ENCODE measurements around the gene AXIN2.

The AXIN2 gene

DNA sequence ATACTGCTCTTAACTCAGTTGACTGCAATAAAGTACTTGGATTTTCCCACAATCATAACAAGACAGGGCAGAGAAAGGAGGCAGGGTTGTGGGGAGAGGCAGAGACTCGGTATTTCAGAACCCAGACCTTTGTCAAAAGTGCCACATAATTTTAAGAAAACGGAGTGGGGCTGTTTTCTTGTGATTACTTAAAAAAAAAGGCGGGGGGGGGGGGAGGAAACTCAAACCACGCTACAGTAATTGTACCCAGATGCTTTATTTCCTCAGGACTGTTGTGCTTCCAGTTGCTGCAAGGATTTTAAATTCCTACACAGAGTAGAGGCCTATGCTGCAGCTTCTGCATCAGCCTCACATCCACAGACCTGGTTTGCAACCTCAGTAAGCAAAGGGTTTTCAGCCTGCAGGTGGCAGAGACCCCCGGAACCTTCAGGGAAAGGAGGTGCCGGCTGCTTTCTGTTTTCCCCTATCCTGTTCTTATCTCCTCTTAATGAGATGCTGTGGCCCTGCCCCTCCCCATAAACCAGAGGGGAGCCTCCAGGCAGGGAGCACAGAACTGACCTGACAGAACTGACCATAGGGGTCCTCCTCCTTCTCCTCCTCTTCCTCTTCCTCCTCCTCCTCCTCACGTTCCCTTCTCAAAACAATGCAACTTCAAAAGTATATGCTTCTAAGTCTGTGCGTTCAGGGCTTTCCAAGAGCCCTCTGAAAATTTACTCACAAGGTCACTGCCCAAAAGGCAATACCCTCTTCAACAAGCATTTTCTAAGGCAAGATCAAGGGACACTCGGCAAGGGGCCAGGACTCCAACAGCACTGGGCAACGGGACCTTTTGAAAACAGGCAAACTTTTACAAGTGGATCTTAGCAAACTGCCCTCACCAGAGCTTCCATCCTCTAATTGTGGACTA, 7.5 kb downstream of the AXIN2 start:
- no peak for DNase-seq (ENCODE audit: low spot score)

GRCh38 chr17:65553009-65553645, 8.3 kb downstream of the AXIN2 start:
- no peak for DNase-seq (ENCODE audit: low spot score)

DNA sequence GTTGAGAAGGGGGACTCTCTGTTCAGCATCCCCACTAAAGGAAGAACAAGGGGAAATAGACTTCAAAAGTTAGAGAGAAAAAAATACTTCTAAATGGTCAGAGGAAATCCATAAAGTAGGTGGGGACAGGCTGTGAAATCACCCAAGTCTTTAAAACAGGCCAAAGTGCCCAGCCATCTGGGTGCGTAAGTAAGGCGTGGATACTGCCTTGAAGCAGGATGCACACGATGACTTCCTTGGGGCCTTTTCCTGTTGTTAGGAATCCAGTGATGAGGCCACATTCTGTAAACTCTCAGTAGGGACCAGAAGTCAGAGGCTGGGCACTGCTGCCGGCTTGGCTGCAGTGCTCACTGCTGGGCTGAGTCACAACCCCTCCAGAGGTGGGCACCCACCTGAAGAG, 9.2 kb downstream of the AXIN2 start:
- DNase-seq (ENCODE audit: low spot score): no peak

- DNase-seq (ENCODE audit: low spot score): no peak
These were observed 10.0 kb downstream of the AXIN2 start for GRCh38 chr17:65551267-65552040.

DNA sequence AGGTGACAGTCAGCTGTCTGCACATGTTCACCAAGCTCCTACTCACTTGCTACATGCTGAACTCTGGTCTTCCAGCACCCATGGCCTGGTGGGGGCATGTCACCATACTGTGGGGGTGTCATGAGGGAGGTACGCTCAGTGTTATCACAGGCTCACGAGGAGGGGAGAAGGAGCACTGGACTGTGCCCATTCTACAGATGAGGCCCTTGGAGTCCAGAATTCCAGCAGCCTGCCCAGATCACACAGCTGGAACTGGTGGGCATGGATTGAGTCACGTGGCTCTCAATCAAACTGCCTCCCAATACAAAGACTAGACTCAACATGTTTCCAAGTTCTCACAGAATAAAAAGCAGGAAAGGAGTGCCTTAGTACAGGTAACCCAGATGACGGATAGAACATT, 10.7 kb downstream of the AXIN2 start:
- DNase-seq (ENCODE audit: low spot score): no peak

- DNase-seq (ENCODE audit: low spot score): no peak
These were observed 11.3 kb downstream of the AXIN2 start for GRCh38 chr17:65550075-65550662.

- no peak for DNase-seq (ENCODE audit: low spot score)
These were observed 13.0 kb downstream of the AXIN2 start for GRCh38 chr17:65548269-65548969.

- DNase-seq (ENCODE audit: low spot score): no peak
These were observed 14.2 kb downstream of the AXIN2 start for GRCh38 chr17:65547253-65547670.

GRCh38 chr17:65546579-65546978, 14.9 kb downstream of the AXIN2 start:
- DNase-seq (ENCODE audit: low spot score): no peak

- DNase-seq (ENCODE audit: low spot score): no peak
These were observed 15.5 kb downstream of the AXIN2 start for GRCh38 chr17:65545705-65546523.

DNA sequence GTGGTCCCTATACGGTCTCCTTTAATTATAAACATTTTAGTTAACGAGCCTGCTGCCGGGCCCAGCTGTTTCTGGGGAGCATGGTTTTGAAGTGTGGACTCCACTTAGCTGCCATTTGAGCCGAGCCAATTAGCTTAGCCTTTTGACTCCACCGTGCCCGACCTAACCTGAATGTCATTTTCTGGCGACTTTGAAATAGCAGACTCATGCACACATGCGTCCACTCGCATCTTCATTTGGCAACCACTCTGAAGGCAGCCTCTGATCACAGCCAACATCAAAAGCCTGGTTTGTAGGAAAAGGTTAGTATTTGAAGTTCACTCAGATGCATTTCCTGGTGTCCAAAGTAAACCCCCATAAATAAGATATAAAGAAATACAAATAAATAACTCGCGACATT, 16.8 kb downstream of the AXIN2 start:
- DNase-seq (ENCODE audit: low spot score): no peak

DNA sequence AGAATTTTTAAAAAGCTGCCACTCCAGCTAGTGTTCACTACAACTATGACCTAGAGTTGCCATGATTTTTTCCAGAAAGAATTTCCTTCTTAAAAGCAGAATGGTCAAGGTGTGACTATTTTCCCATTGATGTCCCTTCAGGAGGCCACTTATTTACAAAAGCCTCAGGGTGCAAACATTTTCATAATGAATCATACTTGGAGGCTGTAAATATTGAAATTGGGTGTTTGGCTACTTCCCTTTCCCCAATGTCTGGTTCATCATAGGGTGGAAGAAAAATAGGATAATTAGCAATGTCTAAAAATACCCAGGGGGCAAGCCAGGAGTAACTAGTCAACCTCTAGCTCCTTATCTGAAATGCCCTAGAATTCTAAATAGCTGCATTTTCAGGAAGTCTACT, 18.8 kb downstream of the AXIN2 start:
- no peak for DNase-seq (ENCODE audit: low spot score)

DNA sequence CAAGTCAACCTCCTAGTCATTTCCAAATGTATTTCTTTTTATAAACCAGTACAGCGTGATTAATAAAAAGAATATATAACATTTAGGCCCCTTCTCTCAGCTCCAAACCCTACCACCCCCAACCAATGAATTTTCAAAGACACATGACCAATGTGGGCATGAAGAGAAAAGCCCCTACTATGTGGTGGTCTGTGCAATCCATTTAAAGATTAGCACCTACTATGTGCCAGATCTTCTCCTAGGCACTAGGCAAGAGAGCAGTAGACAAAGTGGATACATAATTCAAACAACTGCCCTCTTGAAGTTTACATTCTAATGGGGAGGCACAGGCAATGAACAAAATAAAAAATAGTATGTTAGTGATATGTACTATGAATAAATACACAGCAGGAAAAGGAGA, 19.4 kb downstream of the AXIN2 start:
- DNase-seq (ENCODE audit: low spot score): no peak

DNA sequence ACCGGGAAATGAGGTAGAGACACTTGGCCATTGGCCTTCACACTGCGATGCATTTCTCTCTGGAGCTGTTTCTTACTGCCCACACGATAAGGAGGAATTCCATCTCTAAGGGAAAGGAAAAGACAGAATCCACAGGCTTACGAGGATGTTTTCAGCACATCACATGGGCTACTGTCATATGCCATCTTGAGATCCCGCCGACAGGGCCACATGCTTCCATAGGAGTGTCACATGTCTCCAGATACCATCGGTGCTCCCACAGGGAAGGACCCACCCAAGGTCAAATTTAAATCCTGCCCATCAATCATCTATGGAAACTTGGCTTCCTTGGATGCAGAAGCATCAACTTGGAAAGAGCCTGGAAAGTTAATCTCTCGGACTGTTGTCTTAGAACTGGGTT, 20.0 kb downstream of the AXIN2 start:
- DNase-seq (ENCODE audit: low spot score): no peak

- no peak for DNase-seq (ENCODE audit: low spot score)
These were observed 21.7 kb downstream of the AXIN2 start for GRCh38 chr17:65539630-65540266.

GRCh38 chr17:65538675-65539529, 22.5 kb downstream of the AXIN2 start:
- DNase-seq (ENCODE audit: low spot score): no peak

GRCh38 chr17:65537845-65538674, 23.4 kb downstream of the AXIN2 start:
- no peak for DNase-seq (ENCODE audit: low spot score)

DNA sequence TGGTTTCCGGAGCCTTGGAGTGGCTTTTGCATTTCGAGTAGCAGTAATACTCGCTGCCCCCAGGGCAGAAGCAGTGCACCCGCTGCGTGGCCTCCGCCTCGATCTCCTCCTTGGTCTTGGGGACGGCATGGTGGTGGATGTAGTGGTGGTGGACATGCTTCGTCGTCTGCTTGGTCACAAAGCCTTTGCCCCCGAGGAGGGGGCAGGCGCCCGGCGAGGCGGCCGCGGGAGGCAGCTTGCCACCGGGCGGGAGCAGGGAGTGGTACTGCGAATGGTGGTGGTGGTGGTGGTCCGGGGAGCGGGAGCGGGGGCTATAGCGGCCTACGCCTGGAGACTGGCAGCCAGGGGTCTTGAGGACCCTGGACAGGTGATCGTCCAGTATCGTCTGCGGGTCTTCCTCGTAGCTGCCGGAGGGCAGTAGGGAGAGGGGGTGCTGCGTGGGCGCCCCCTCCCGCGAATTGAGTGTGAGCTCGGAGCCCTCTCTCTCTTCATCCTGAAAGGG, 24.1 kb downstream of the AXIN2 start:
- no peak for DNase-seq (ENCODE audit: low spot score)

Data from hematopoietic multipotent progenitor cell treated with erythropoietin and hydrocortisone succinate and interleukin-3 and kit ligand, for 17 days (in vitro differentiated cells).